DND-41 (cell line): ENCODE results near the gene DYRK1A.

Source experiments
- EZH2 ChIP-seq: IDR thresholded peaks from 3 replicates; pipeline ENCODE4 v1.6.1; 2012; ENCODE audit warnings: borderline replicate concordance, low read depth, mild to moderate bottlenecking, moderate library complexity, low read length, inconsistent platforms; ENCODE audit not compliant: severe bottlenecking
- TF ChIP-seq, protein P1 (sequence below): IDR thresholded peaks from 2 replicates; pipeline ENCODE4 v1.5.1; 2012; ENCODE audit warnings: borderline replicate concordance, low read length, moderate library complexity, mild to moderate bottlenecking; ENCODE audit not compliant: poor library complexity, severe bottlenecking; ENCODE audit errors: extremely low read depth

GRCh38 chr21:37372951-37373350, 6.4 kb downstream of the DYRK1A start:
- TF ChIP-seq, protein P1, sequence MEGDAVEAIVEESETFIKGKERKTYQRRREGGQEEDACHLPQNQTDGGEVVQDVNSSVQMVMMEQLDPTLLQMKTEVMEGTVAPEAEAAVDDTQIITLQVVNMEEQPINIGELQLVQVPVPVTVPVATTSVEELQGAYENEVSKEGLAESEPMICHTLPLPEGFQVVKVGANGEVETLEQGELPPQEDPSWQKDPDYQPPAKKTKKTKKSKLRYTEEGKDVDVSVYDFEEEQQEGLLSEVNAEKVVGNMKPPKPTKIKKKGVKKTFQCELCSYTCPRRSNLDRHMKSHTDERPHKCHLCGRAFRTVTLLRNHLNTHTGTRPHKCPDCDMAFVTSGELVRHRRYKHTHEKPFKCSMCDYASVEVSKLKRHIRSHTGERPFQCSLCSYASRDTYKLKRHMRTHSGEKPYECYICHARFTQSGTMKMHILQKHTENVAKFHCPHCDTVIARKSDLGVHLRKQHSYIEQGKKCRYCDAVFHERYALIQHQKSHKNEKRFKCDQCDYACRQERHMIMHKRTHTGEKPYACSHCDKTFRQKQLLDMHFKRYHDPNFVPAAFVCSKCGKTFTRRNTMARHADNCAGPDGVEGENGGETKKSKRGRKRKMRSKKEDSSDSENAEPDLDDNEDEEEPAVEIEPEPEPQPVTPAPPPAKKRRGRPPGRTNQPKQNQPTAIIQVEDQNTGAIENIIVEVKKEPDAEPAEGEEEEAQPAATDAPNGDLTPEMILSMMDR, result no peak
- TF ChIP-seq EZH2, result no peak
